Breast epithelium (tissue), 4 donors: ENCODE measurements around the gene SESN2. TPM values are rescaled to one million over a fixed set of nuclear protein-coding genes. Genes with fewer than 3 reads are reported as not detected.

Experiments
- DNase-seq, 2 donors: peaks; one replicate each; pipeline ENCODE4 v3.0.0-alpha.2; 2019; ENCODE audit warnings: low spot score in 2 of 2
- H3K27ac ChIP-seq, 2 donors: fragments of 200-600 bp; sonication (generic) in 1 of 2; one replicate each; pipeline ENCODE4 v1.5.1; 2016 to 2019; ENCODE audit warnings: mild to moderate bottlenecking in 1 of 2
- H3K27me3 ChIP-seq, 2 donors: fragments of 200-600 bp; sonication (generic) in 1 of 2; one replicate each; pipeline versions ENCODE4 v1.5.1 to v1.6.0; 2017 to 2019; ENCODE audit warnings: control low read depth in 1 of 2, mild to moderate bottlenecking in 1 of 2
- H3K36me3 ChIP-seq: fragments of 200-600 bp; one replicate; pipeline ENCODE4 v1.5.1; 2019
- H3K4me1 ChIP-seq, 2 donors: fragments of 200-600 bp; sonication (generic); one replicate each; pipeline ENCODE4 v1.5.1; 2016 to 2019; ENCODE audit warnings: control low read depth in 1 of 2
- H3K4me3 ChIP-seq, 3 donors: fragments of 200-600 bp; sonication (generic); 1 replicate in 2 of 3; 2 replicates in 1 of 3; pipeline ENCODE4 v1.5.1; 2016 to 2019; ENCODE audit warnings: mild to moderate bottlenecking in 3 of 3, moderate library complexity in 2 of 3
- H3K9me3 ChIP-seq, 2 donors: fragments of 200-600 bp; sonication (generic) in 1 of 2; one replicate each; pipeline ENCODE4 v1.5.1; 2016 to 2019; ENCODE audit warnings: control low read depth in 1 of 2
- CTCF ChIP-seq, 3 donors: fragments of 450-650 bp; IDR thresholded peaks; one replicate each; pipeline ENCODE4 v1.5.1; 2016 to 2017; ENCODE audit warnings: antibody characterized with exemption in 3 of 3, mild to moderate bottlenecking in 3 of 3, moderate library complexity in 3 of 3
- POLR2A ChIP-seq: fragments of 450-650 bp; IDR thresholded peaks from one replicate; pipeline ENCODE4 v1.6.1; 2016; ENCODE audit warnings: antibody characterized with exemption, mild to moderate bottlenecking, moderate library complexity
- POLR2AphosphoS5 ChIP-seq, 3 donors: sonication (generic); formaldehyde crosslinking; IDR thresholded peaks; one replicate each; pipeline ENCODE4 v1.6.1; 2017; ENCODE audit warnings: antibody characterized with exemption in 3 of 3
- intact Hi-C: fragments of 100-400 bp; cut with DNase I; formaldehyde crosslinking; loops from one replicate; pipeline ENCODE4 v1.15.1; 2023; ENCODE audit warnings: low total_unique reads
- total RNA-seq, 3 donors: library from RNA; depleted of rRNA; stranded (reverse); fragments of >200 nt; gene quantifications; one replicate each; pipeline ENCODE4 v1.1.0, GENCODE V29; 2016

The SESN2 gene
- total RNA-seq, 3 donors from 2014 or later, result 10.0 to 16.0 (median 12.5) TPM

GRCh38 chr1:28279721-28280120, 20.4 kb downstream of the SESN2 start:
- H3K27ac ChIP-seq, result peak overlapping the region in 1 of 2 donors; percentile 75
- H3K4me1 ChIP-seq, result no peaks in the 10 kb centered on the region
- intact Hi-C loops, result no loop called here
- TF ChIP-seq CTCF (IDR thresholded peaks at IDR 0.05) (no peak), POLR2AphosphoS5 (IDR thresholded peaks at IDR 0.05) (no peak), POLR2A (no peak)
- no peaks in the 10 kb centered on the region for H3K9me3 ChIP-seq
- H3K4me3 ChIP-seq, result no peak overlapping the region
- H3K36me3 ChIP-seq, result peaks cover 5% of the 10 kb centered on the region
- no peak for DNase-seq
- no peaks in the 10 kb centered on the region for H3K27me3 ChIP-seq

- no peak for TF ChIP-seq POLR2A
- no peak for TF ChIP-seq CTCF (IDR thresholded peaks at IDR 0.05)
- no peak for TF ChIP-seq POLR2AphosphoS5 (IDR thresholded peaks at IDR 0.05)
- Histone ChIP-seq H3K4me1 (no peaks in the 10 kb centered on the region), H3K4me3 (no peak overlapping the region), H3K36me3 (peaks cover 5% of the 10 kb centered on the region), H3K27ac (peak overlapping the region in 1 of 2 donors; percentile 75), H3K9me3 (no peaks in the 10 kb centered on the region), H3K27me3 (no peaks in the 10 kb centered on the region)
- intact Hi-C loops, result no loop called here
- no peak for DNase-seq
These were observed 21.2 kb downstream of the SESN2 start for GRCh38 chr1:28280501-28280900.

- TF ChIP-seq POLR2A, result no peak
- no peak for TF ChIP-seq CTCF (IDR thresholded peaks at IDR 0.05)
- no peak for TF ChIP-seq POLR2AphosphoS5 (IDR thresholded peaks at IDR 0.05)
- Histone ChIP-seq H3K36me3 (peaks cover 5% of the 10 kb centered on the region), H3K27me3 (no peaks in the 10 kb centered on the region), H3K4me3 (no peak overlapping the region), H3K9me3 (no peaks in the 10 kb centered on the region), H3K4me1 (no peaks in the 10 kb centered on the region), H3K27ac (peak overlapping the region in 1 of 2 donors; percentile 75)
- DNase-seq, result no peak
- intact Hi-C loops, result no loop called here
These were observed 21.7 kb downstream of the SESN2 start for GRCh38 chr1:28280977-28281381.

- peak overlapping the region in 1 of 2 donors; percentile 36 for H3K27ac ChIP-seq
- TF ChIP-seq CTCF (IDR thresholded peaks at IDR 0.05) (no peak), POLR2A (no peak), POLR2AphosphoS5 (IDR thresholded peaks at IDR 0.05) (no peak)
- H3K36me3 ChIP-seq, result peaks cover 5% of the 10 kb centered on the region
- H3K27me3 ChIP-seq, result no peaks in the 10 kb centered on the region
- no peak for DNase-seq
- intact Hi-C loops, result no loop called here
- no peak overlapping the region for H3K4me3 ChIP-seq
- no peaks in the 10 kb centered on the region for H3K4me1 ChIP-seq
- H3K9me3 ChIP-seq, result no peaks in the 10 kb centered on the region
These were observed 22.5 kb downstream of the SESN2 start for GRCh38 chr1:28281608-28282425.
